IPS DF 6.9 (cell line): ENCODE results near the gene GAS6.
"Not testable (repeated sequence)": the region's sequence is repeated elsewhere in the genome, so short reads cannot be mapped to it uniquely, and the experiment has no call there.

Experiments
- DNase-seq: peaks from one replicate; pipeline ENCODE4 v3.0.0-alpha.2; 2013; ENCODE audit warnings: low read depth, low spot score
- H3K27ac ChIP-seq: one replicate; pipeline ENCODE4 v1.5.1; 2013; ENCODE audit warnings: low read length, control low read depth
- H3K27me3 ChIP-seq: 2 replicates; pipeline ENCODE4 v1.6.1; 2013; ENCODE audit warnings: mild to moderate bottlenecking, low read length; ENCODE audit not compliant: control insufficient read depth, insufficient read depth
- H3K36me3 ChIP-seq: 2 replicates; pipeline ENCODE4 v1.6.1; 2013; ENCODE audit warnings: low read length; ENCODE audit not compliant: control insufficient read depth, insufficient read depth
- H3K4me1 ChIP-seq: 2 replicates; pipeline ENCODE4 v1.6.1; 2013; ENCODE audit warnings: low read length; ENCODE audit not compliant: control insufficient read depth, insufficient read depth
- H3K4me3 ChIP-seq: 2 replicates; pipeline ENCODE4 v1.5.1; 2013; ENCODE audit warnings: mild to moderate bottlenecking, low read length
- H3K9me3 ChIP-seq: 2 replicates; pipeline ENCODE4 v1.6.1; 2013; ENCODE audit warnings: low read length, inconsistent platforms; ENCODE audit not compliant: control insufficient read depth, insufficient read depth
- WGBS: extraction: QIAGEN DNeasy Blood & Tissue Kit; methylation state at CpG from one replicate; pipeline ENCODE4 v1.1.7; 2013; ENCODE audit warnings: mixed read lengths, missing lambda C conversion rate; ENCODE audit not compliant: insufficient read length, insufficient coverage; 5-methylcytosine and 5-hydroxymethylcytosine counted together

Gene GAS6

DNA sequence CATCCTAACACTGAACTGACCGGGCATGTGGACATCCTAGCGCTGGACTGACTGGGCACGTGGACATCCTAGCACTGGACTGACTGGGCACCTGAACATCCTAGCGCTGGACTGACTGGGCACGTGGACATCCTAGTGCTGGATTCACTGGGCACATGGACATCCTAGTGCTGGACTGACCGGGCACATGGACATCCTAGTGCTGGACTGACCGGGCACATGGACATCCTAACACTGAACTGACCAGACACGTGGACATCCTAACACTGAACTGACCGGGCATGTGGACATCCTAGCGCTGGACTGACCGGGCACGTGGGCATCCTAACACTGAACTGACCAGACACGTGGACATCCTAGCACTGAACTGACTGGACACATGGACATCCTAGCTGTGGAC is 73.9 kb downstream of the GAS6 start:
- WGBS = no CpG with 5 or more reads among the region's 13 CpGs
- H3K4me1 ChIP-seq, DNase-seq, H3K27me3 ChIP-seq, H3K9me3 ChIP-seq, H3K4me3 ChIP-seq, H3K27ac ChIP-seq, H3K36me3 ChIP-seq: not testable (repeated sequence)

GRCh38 chr13:113789167-113789566 is 74.7 kb downstream of the GAS6 start:
- H3K27ac ChIP-seq = no peak overlapping the region
- H3K4me1 ChIP-seq = no peaks in the 10 kb centered on the region
- no peaks in the 10 kb centered on the region for H3K27me3 ChIP-seq
- no peak overlapping the region for H3K4me3 ChIP-seq
- WGBS = no CpG with 5 or more reads among the region's 6 CpGs
- DNase-seq = no peak
- no peaks in the 10 kb centered on the region for H3K9me3 ChIP-seq
- no peaks in the 10 kb centered on the region; the same call in 1 of the 2 replicates for H3K36me3 ChIP-seq

GRCh38 chr13:113788413-113789135 is 75.3 kb downstream of the GAS6 start:
- Histone ChIP-seq H3K9me3 (no peaks in the 10 kb centered on the region), H3K4me1 (no peaks in the 10 kb centered on the region), H3K27me3 (no peaks in the 10 kb centered on the region), H3K27ac (no peak overlapping the region), H3K36me3 (no peaks in the 10 kb centered on the region; the same call in 1 of the 2 replicates), H3K4me3 (no peak overlapping the region)
- DNase-seq = no peak
- WGBS = no CpG with 5 or more reads among the region's 31 CpGs

DNA sequence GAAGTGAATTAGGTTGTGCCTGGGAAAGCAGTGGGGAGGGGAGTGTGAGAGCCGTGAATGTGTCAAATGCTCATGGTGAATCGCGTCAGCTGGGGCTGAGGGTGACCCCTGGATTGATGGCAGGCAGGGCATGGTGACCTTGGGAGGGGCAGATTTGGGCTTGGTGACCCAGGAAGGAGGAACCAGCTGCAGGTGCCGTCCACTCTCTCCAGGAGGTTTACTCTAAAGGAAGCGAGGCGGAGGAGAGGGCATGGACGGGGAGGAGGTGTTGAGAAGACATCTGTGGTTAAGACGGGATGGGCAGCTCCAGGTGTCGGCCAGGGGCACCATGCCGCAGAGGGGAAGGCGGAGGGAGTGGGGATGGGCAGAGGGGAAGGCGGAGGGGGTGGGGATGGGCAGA is 76.2 kb downstream of the GAS6 start:
- H3K27me3 ChIP-seq = no peaks in the 10 kb centered on the region
- H3K36me3 ChIP-seq = no peaks in the 10 kb centered on the region; the same call in 1 of the 2 replicates
- H3K27ac ChIP-seq = no peak overlapping the region
- DNase-seq = no peak
- WGBS = no CpG with 5 or more reads among the region's 12 CpGs
- no peaks in the 10 kb centered on the region for H3K9me3 ChIP-seq
- no peak overlapping the region for H3K4me3 ChIP-seq
- no peaks in the 10 kb centered on the region for H3K4me1 ChIP-seq

GRCh38 chr13:113786262-113786841 is 77.5 kb downstream of the GAS6 start:
- H3K4me1 ChIP-seq = no peaks in the 10 kb centered on the region
- no peak overlapping the region for H3K4me3 ChIP-seq
- no peak overlapping the region for H3K27ac ChIP-seq
- no peaks in the 10 kb centered on the region for H3K27me3 ChIP-seq
- no CpG with 5 or more reads among the region's 17 CpGs for WGBS
- H3K9me3 ChIP-seq = no peaks in the 10 kb centered on the region
- no peaks in the 10 kb centered on the region; the same call in 1 of the 2 replicates for H3K36me3 ChIP-seq
- no peak for DNase-seq

- no peak overlapping the region for H3K4me3 ChIP-seq
- no peaks in the 10 kb centered on the region for H3K27me3 ChIP-seq
- no peak overlapping the region for H3K27ac ChIP-seq
- no peaks in the 10 kb centered on the region for H3K9me3 ChIP-seq
- WGBS = no CpG with 5 or more reads among the region's 19 CpGs
- DNase-seq = no peak
- H3K36me3 ChIP-seq = no peaks in the 10 kb centered on the region; the same call in 1 of the 2 replicates
- H3K4me1 ChIP-seq = no peaks in the 10 kb centered on the region
These were observed 78.5 kb downstream of the GAS6 start for GRCh38 chr13:113785051-113786010.

GRCh38 chr13:113784645-113785024 is 79.2 kb downstream of the GAS6 start:
- H3K9me3 ChIP-seq = no peaks in the 10 kb centered on the region
- H3K4me1 ChIP-seq = no peaks in the 10 kb centered on the region
- DNase-seq = no peak
- H3K27ac ChIP-seq = no peak overlapping the region
- no peaks in the 10 kb centered on the region for H3K27me3 ChIP-seq
- WGBS = no CpG with 5 or more reads among the region's 5 CpGs
- H3K4me3 ChIP-seq = no peak overlapping the region
- H3K36me3 ChIP-seq = no peaks in the 10 kb centered on the region; the same call in 1 of the 2 replicates

- Histone ChIP-seq H3K36me3 (no peaks in the 10 kb centered on the region; the same call in 1 of the 2 replicates), H3K27ac (no peak overlapping the region), H3K4me1 (no peaks in the 10 kb centered on the region), H3K9me3 (no peaks in the 10 kb centered on the region), H3K4me3 (no peak overlapping the region), H3K27me3 (no peaks in the 10 kb centered on the region)
- no peak for DNase-seq
- no CpG with 5 or more reads among the region's 10 CpGs for WGBS
These were observed 79.8 kb downstream of the GAS6 start for GRCh38 chr13:113783966-113784644.

GRCh38 chr13:113783200-113783881 is 80.5 kb downstream of the GAS6 start:
- Histone ChIP-seq H3K4me1 (no peaks in the 10 kb centered on the region), H3K4me3 (no peak overlapping the region), H3K9me3 (no peaks in the 10 kb centered on the region), H3K27ac (no peak overlapping the region), H3K36me3 (no peaks in the 10 kb centered on the region; the same call in 1 of the 2 replicates), H3K27me3 (no peaks in the 10 kb centered on the region)
- DNase-seq = no peak
- WGBS = no CpG with 5 or more reads among the region's 12 CpGs
